Progenitor cell of endocrine pancreas (in vitro differentiated cells): Measurements from ENCODE around the gene CLSTN2. TPM values are rescaled to one million over a fixed set of nuclear protein-coding genes. Genes with fewer than 3 reads are reported as not detected.

Experiments
- DNase-seq: peaks from one replicate; pipeline ENCODE4 v3.0.0; 2021; ENCODE audit warnings: low spot score; ENCODE audit not compliant: unreplicated experiment
- H3K27ac Mint-ChIP-seq: 2 replicates; pipeline ENCODE4 v1.8.0; 2021; ENCODE audit warnings: mild to moderate bottlenecking, moderate library complexity, mixed read lengths
- H3K27me3 Mint-ChIP-seq: 2 replicates; pipeline ENCODE4 v1.8.0; 2021; ENCODE audit warnings: mixed read lengths
- H3K36me3 Mint-ChIP-seq: 2 replicates; pipeline ENCODE4 v1.8.0; 2022; ENCODE audit warnings: mixed read lengths; ENCODE audit not compliant: insufficient read depth
- H3K4me1 Mint-ChIP-seq: 2 replicates; pipeline ENCODE4 v1.8.0; 2021; ENCODE audit warnings: low read depth, mixed read lengths
- H3K4me3 Mint-ChIP-seq: 2 replicates; pipeline ENCODE4 v1.8.0; 2021; ENCODE audit warnings: low read depth, mild to moderate bottlenecking, moderate library complexity, mixed read lengths
- H3K9me3 Mint-ChIP-seq: 2 replicates; pipeline ENCODE4 v1.8.0; 2021; ENCODE audit warnings: low read depth, mixed read lengths
- CTCF ChIP-seq: fragments of 200-600 bp; sonication (generic); IDR thresholded peaks from one replicate; pipeline ENCODE4 v1.5.0; 2021; ENCODE audit warnings: antibody characterized with exemption, mild to moderate bottlenecking; ENCODE audit not compliant: unreplicated experiment
- total RNA-seq: library from RNA; stranded (reverse); gene quantifications from 2 replicates; pipeline ENCODE4 v1.2.1, GENCODE V29; 2021

Gene CLSTN2
- total RNA-seq, 1 donor from 2014 or later = 2.8 TPM

GRCh38 chr3:140530131-140530530 is 595.1 kb downstream of the CLSTN2 start:
- no peaks in the 10 kb centered on the region for H3K4me1 Mint-ChIP-seq
- no peak for DNase-seq
- no peak overlapping the region for H3K27ac Mint-ChIP-seq
- H3K9me3 Mint-ChIP-seq = peaks cover 11% of the 10 kb centered on the region
- no peak for TF ChIP-seq CTCF
- H3K36me3 Mint-ChIP-seq = no peaks in the 10 kb centered on the region
- H3K27me3 Mint-ChIP-seq = no peaks in the 10 kb centered on the region
- no peak overlapping the region for H3K4me3 Mint-ChIP-seq

GRCh38 chr3:140530603-140531002 is 595.6 kb downstream of the CLSTN2 start:
- Mint-ChIP-seq H3K36me3 (no peaks in the 10 kb centered on the region), H3K27ac (no peak overlapping the region), H3K4me1 (no peaks in the 10 kb centered on the region), H3K9me3 (peaks cover 6% of the 10 kb centered on the region), H3K27me3 (no peaks in the 10 kb centered on the region), H3K4me3 (no peak overlapping the region)
- TF ChIP-seq CTCF = no peak
- no peak for DNase-seq

- H3K9me3 Mint-ChIP-seq = peaks cover 3% of the 10 kb centered on the region
- no peaks in the 10 kb centered on the region for H3K4me1 Mint-ChIP-seq
- H3K36me3 Mint-ChIP-seq = no peaks in the 10 kb centered on the region
- no peak overlapping the region for H3K27ac Mint-ChIP-seq
- no peak for TF ChIP-seq CTCF
- H3K27me3 Mint-ChIP-seq = no peaks in the 10 kb centered on the region
- no peak for DNase-seq
- no peak overlapping the region for H3K4me3 Mint-ChIP-seq
These were observed 597.9 kb downstream of the CLSTN2 start for GRCh38 chr3:140532793-140533330.

- H3K36me3 Mint-ChIP-seq = no peaks in the 10 kb centered on the region
- TF ChIP-seq CTCF = no peak
- no peak for DNase-seq
- no peaks in the 10 kb centered on the region for H3K4me1 Mint-ChIP-seq
- H3K27ac Mint-ChIP-seq = no peak overlapping the region
- H3K27me3 Mint-ChIP-seq = no peaks in the 10 kb centered on the region
- peaks cover 3% of the 10 kb centered on the region for H3K9me3 Mint-ChIP-seq
- no peak overlapping the region for H3K4me3 Mint-ChIP-seq
These were observed 602.1 kb downstream of the CLSTN2 start for GRCh38 chr3:140536926-140537726.

GRCh38 chr3:140537727-140538082 is 602.7 kb downstream of the CLSTN2 start:
- Mint-ChIP-seq H3K36me3 (no peaks in the 10 kb centered on the region), H3K9me3 (peaks cover 3% of the 10 kb centered on the region), H3K4me1 (no peaks in the 10 kb centered on the region), H3K4me3 (no peak overlapping the region), H3K27ac (no peak overlapping the region), H3K27me3 (no peaks in the 10 kb centered on the region)
- no peak for TF ChIP-seq CTCF
- DNase-seq = no peak
